GM10266 (cell line): ENCODE results near the gene PROZ.

Experiments used
- DNase-seq: peaks from one replicate; pipeline ENCODE4 v3.0.0; 2012; ENCODE audit errors: extremely low spot score
- TF ChIP-seq, protein P1 (sequence below): IDR thresholded peaks from 2 replicates; pipeline ENCODE4 v1.5.1; 2012; ENCODE audit warnings: mild to moderate bottlenecking, low read depth; ENCODE audit not compliant: control insufficient read depth, insufficient read depth; ENCODE audit errors: missing control alignments

The PROZ gene

DNA sequence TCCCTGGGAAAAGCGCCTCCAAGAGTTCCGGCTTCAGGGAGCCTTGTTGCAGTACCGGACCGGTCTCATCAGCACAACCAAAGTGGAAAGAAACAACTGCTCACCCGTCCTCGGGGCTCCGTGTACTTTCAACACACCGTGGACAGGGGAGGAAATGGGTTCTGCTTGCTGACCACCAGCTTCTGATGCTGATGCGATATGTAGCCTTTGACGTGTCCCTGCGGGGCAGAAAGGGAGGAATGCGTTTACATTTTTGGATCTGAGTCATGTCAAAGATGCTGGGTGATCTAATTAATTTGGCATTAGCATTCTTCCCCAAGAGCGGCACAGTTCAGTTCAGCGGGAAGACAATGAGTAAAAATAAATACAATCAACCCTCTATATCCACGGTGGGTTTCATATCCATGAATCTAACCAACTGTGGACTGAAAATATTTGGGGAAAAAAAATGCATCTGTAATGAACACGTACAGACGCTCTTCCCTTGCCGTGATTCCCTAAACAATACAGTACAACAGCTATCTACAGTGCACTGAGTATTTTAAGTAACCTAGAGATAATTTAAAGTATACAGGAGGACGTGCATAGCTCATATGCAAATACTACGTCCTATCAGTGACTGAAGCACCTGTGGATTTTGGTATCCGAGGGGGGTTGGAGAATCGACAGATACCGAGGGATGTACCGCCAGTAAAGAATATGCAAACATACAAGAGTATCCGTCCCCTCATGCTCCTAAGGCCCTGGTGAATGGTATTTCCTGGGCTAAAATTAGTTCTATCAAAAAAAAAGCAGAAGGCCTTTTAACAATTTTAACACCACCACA is 19.8 kb downstream of the PROZ start:
- TF ChIP-seq, protein P1, sequence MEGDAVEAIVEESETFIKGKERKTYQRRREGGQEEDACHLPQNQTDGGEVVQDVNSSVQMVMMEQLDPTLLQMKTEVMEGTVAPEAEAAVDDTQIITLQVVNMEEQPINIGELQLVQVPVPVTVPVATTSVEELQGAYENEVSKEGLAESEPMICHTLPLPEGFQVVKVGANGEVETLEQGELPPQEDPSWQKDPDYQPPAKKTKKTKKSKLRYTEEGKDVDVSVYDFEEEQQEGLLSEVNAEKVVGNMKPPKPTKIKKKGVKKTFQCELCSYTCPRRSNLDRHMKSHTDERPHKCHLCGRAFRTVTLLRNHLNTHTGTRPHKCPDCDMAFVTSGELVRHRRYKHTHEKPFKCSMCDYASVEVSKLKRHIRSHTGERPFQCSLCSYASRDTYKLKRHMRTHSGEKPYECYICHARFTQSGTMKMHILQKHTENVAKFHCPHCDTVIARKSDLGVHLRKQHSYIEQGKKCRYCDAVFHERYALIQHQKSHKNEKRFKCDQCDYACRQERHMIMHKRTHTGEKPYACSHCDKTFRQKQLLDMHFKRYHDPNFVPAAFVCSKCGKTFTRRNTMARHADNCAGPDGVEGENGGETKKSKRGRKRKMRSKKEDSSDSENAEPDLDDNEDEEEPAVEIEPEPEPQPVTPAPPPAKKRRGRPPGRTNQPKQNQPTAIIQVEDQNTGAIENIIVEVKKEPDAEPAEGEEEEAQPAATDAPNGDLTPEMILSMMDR: no peak
- DNase-seq: no peak

- no peak for DNase-seq
- TF ChIP-seq, protein P1: no peak
Observed at GRCh38 chr13:113178896-113179167, 20.4 kb downstream of the PROZ start.

- DNase-seq: no peak
- TF ChIP-seq, protein P1: no peak
Observed at GRCh38 chr13:113179374-113180230, 21.2 kb downstream of the PROZ start.

DNA sequence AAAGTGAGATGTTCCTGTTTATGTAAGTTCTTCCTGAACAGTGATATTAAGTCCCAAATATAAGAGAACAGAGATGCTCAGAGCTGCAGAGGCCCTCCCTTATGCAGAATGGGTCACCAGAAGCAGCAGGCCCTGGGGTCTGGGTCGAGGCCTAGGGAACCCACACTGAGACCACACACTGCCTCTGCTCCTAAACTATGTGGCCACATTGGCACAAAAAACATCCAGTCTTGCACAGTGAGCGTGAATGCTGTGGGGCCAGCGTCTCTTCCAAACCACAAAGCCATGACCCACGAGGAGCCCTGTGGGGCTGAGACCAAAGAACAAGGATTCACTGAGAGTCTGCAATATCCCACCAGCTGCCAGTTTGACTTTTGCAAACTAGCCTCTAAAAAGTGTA is 23.6 kb downstream of the PROZ start:
- no peak for DNase-seq
- TF ChIP-seq, protein P1: no peak

DNA sequence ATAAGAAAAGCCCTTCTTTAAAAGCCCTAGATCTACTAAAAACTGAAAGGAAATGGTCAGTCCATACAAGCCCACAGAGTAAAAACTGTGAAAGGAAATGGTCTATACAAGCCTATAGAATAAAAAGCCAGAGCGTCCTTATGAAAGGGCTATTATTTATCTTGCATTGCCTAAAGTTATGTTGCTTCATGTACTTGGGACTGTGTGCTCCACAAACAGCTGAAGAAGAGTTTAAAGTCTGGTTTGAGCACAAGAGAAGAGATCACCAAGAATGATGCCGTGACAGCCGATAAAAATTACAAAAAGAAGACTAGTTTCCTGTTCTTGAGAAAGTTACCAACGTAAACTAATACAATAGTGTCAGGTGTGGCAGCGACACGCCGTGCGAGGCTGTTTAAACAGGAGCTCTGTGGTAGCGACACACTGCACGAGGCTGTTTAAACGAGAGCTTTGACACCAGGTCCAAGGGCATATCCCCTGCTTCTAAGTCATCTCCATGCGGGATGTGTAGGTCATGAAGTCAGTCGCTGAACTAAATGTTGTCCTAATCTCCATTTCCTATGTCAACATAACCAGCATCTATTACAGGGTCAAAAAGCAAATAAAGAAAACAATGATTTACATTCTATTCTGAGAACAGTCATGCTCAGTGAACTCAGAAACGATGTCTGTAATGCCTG is 25.1 kb downstream of the PROZ start:
- no peak for DNase-seq
- TF ChIP-seq, protein P1: no peak

- TF ChIP-seq, protein P1: no peak
- no peak for DNase-seq
Observed at GRCh38 chr13:113184568-113185440, 26.4 kb downstream of the PROZ start.
